GM21447 (cell line): ENCODE data around the gene PEX10.

ENCODE experiments used
- ATAC-seq: cut with Tn5 transposase; IDR thresholded peaks from one replicate; pipeline ENCODE4 v1.9.1; 2021; ENCODE audit not compliant: unreplicated experiment

The PEX10 gene

DNA sequence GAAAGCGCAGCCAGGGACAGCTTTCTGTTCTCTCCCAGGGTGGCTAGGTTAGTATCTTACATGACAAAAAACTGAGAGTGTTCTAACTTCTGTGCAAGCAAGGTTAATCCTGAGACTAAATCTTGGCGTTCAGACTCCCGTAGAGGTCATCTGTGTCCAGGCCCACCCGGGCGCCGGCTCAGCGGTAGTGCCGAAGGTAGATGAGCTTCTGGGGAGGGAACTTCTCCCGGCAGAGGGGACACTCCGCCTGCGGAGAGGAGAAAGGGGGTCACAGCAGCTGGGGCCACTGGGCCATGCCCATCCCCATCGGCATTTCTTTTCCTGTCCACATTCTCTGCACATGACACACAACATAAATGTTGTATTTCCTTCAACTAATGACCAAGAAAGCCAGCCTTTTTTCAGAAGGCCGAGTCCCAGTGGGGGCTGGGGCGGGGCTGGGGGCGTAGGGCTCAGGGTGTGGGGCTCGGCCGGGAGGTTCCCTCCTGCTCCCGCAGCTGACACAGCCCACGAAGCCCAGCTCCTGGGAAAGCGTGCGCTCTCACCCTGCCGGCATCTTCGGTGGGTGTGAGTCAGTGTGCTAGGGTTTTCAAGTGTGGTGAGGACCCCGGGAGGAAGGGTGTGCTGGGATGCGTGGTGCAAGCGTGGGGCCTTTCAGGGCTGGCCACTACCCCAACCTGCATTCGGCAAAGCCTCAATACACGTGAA is 6.6 kb downstream of the PEX10 start:
- no peak for ATAC-seq

DNA sequence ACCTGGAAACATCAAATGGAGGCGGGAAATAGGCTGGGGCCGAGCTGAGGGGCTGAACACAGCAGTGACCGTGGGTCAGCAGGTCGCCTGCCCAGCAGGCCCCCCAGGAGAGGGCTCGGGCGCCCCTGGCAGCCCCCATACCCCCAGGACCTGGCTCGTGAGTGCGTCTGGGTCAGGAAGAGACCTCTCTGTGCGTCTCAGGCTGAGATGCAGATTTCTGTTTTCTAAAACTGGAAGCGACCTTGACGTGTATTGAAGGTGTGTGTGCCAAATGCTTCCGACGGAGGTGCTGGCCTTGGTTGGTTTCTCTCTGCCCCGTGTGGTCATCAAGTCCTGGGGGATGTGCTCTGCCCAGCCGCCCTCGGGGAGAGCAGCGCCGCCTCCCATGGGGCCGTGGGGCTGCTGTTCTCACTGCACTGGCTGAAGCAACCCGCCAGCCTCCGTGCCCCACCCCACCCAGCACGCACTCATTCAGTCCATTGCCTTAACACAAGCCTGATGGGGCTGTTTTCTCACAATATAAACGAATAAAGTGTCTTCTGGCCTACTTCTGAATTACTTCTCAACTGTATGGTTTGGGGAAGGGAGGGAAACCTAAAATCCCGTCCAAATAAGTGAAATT is 7.4 kb downstream of the PEX10 start:
- no peak for ATAC-seq

DNA sequence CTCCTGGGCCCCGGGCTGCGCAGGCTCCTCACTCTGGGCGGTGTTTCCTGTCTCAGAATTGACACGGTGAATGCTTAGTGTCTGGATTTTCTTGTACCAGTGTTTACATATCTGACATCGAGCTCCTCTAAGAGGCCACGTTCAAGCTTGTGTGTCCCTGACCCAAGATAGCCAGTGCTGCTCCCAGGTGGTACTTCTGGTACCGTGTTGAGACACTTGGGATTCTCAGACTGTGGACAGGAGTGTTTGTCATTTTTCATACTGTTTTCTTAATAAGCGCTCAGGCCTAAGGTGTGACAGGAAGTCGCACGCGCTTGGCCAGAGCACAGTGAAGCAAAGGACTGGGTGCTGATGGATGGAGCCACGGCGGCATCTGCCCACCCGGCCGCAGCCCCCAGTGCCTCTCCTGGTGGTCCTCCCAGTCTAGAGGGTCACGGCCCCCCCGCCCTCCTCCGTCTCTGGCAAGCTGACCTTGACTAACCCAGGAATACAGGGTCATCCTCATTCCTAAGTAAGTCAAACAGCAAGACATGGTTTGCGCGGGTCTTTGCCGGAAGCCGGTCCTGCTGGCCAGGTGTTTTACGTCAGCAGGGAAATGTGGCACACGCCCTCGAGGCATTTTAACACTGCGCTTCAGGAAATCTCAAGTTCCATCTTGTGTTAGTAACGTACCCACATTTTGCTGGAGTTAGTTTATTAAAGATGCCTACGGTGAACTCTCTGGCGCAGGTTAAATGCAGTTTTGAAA is 8.0 kb downstream of the PEX10 start:
- no peak for ATAC-seq

DNA sequence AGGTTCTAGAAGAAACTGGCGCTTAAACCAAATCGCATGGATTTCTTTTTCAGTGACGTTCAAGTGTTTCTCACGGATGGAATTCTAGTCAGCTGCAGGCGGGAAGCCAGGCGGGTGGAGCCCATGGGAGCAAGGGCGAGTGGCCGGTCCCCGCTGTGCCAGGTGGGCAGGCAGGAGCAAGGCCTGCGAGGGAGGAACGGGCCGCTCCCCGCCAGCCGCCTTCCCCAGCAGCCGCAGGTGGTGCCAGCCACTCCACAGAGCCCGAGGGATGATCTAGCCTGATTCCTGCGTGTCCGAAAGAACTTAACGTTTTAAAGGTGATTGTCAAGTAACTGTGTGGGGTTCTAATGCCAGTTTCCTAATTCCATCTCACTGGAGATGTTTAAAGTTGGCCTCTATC is 9.1 kb downstream of the PEX10 start:
- no peak for ATAC-seq

DNA sequence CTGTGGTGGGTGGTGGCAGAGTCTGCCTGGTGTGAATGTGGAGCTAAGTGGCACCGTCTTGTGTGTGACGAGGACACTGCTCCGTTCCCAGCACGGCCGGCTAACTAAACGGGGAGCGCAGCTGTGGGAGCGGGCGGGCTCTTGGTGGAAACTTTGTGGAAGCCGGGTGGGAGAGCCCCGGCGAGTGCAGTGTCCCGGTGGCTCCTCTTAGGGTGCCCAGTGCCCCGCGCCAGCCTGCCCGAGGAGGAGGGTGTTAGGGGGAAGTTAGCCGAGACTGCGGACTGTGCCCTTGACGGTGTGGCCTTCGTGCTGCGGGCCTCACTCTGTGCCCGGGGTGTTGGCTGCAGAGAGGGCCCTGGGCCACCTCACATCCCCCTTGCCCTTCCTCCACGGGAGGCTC is 9.9 kb downstream of the PEX10 start:
- ATAC-seq, result no peak

DNA sequence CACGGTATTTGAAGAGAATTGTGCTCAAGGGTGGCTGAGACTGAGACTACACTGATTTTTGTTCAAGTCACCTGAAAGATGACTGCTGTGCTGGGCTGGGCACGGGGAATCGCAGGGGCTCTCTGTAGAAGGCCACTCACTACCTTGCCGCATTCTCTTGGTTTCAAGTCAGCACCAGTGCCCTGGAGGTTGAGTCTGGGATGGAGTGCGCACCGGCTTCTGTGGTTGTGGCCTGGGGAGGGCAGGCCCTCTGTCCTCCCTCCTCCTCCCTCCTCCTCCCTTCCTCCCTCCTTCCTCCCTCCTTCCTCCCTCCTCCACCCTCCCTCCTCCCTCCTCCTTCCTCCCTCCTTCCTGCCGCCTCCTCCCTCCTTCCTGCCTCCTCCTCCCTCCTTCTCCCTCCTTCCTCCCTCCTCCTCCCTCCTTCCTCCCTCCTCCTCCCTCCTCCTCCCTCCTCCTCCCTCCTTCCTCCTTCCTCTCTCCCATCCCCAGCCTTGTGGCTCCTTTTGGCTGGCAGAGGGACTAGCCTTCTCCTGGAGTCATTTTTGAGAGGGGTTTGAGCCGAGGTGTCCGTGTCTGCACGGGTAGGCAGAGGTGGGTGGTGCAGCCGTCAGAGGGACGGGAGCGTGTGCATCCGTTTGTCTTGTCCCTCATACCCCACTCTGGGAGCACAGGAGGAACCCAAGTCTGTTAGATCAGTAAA is 11.3 kb downstream of the PEX10 start:
- ATAC-seq, result no peak

DNA sequence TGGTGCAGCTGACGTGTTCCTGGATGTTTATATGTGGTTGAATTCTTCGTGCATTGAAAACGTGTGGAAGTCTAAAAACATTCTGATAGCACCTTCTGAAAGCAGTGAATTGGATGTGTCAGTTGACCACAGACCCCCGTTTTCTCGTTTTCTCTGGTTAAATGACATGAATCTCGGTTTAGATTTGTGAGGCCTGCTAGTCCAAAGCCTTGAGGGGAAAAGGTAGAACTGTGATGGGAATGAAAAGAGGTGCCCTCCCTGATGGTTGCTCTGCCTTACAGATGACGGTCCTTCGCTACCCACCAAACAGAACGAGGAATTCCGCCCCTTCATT is 11.8 kb downstream of the PEX10 start:
- ATAC-seq, result no peak

DNA sequence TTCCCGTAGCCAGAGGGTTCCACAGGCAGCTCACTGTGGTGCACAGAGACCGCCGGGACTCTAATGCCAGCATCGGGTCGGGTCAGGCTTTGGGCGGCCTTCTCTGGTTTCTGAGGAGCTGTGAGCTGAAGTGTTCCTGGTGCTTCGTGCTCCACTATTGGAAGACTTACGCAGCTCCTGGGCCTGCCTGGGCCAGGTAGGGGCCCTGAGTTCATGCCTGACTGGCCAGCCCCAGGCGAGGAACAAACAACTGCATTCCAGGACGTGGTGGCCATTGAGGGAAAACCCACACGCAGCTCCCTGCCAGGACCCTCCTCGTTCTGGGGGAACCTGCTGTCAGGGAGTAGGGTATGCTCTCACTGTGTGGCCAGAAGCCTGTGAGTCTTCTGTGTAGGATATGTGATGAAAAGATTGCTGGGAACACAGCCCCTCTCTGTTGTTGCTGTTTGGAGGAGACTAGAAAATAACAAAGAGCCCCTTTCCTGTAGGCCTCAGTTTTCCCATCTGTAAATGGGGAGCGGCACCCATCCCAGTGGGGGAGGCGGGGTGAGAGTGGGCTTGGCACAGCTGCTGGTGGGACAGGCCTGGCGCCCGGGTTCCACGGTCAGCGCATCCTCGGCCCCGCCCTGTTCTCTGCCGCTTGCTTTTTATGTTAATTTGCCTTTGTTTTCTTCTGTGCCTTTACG is 12.3 kb downstream of the PEX10 start:
- no peak for ATAC-seq

DNA sequence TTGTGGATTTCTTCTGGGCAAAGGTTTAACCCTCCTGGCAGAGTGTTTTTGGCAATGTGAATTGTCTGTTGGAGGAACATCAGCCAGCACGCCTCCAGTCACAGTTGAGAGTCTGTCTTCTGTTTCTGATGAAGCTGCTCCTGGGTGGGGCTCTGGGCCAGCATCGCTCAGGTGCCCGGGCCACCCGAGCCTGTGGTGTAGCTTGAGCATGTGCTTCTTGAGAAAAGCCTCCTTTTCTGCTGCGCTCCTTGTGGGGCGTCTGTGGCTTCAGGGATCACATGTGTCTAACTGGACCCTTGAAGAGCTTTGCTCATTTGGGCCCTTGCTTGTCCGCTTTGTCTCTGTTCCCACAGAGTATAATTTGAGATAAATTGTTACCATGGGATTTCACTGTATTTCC is 13.5 kb downstream of the PEX10 start:
- no peak for ATAC-seq

DNA sequence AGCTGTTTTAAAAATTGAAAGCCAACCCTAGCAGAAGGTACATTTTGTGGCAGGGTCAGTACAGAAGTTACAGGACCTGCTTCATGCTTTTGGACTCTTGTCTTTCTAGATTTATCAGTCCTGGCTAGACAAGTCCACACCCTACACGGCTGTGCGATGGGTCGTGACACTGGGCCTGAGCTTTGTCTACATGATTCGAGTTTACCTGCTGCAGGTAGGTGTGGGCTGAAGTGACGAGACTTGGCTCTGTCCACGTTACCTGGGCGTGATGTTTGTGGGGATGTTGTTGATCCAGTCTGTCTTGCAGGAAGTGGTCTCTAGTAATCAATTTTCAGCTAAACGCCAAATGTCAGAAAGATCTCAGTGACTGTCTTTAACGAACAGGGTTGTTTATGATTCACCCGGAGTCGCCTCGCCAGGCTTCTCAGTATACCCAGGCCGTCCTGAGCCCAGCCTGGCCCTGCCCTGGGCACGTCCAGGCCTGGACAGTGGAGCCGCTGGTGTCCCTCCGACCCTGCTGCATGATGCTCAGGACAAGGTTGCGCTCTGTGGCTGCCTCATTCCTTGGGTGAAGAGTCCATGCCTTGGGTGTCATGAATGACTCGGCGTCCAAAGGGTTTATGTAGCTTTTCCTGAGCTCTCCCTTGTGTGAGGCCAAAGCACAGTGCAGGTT is 15.2 kb downstream of the PEX10 start:
- ATAC-seq, result no peak

DNA sequence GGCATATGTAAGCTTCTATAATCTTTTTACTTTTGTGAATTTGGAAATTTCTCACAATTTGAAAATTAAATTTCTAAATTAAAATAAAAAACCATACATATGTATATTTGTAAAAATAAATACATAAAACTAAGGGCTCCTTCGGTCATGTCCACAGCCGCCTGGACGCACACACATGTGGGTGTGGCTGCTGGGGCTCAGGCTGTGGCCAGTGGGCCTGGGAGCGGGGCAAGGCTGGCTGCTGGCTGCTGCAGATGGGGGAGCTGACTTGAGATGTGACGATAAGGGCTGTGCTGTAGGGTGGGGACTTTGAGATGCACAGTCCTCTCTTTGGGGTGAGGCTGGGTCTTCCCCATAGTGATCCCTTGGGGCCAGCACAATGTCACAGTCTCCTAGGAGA is 15.9 kb downstream of the PEX10 start:
- ATAC-seq, result no peak

DNA sequence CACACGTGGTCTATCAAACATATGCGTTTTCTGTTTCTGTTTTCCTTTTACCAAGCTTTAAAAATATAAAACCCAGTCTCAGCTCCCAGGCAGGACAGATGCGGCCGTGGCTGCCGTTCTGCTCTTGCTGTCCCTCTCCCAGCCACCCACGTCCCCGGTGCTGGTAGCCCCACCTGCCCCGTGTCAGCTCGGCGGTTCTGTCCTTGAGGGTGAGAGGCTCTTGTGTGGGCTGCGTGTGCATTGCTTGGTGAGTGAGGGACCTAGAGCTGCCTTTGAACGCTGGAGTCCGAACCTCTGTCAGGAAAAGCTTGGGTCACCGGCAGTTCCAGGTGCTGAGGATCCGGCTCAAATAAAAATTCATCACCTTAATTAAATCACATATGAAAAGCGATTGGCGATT is 16.3 kb downstream of the PEX10 start:
- no peak for ATAC-seq

DNA sequence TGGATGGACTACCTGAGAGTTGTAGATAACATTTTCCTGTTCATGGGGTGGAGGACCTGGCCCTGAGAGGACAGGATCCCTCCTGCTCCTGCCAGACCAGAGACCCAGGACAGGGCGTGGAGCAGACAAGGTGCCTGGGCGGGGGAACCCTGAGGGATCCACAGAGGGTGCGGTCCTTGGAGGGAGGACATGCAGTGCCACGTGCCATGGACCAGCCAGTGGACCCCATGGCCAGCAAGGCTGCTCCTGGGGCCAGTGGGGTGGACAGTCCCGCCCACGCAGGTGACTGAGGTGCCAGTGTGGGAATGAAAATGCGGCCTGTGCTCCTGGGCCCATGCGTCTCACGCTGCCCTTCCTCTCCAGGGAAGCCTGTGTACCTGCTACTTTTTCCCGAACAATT is 17.1 kb downstream of the PEX10 start:
- no peak for ATAC-seq

DNA sequence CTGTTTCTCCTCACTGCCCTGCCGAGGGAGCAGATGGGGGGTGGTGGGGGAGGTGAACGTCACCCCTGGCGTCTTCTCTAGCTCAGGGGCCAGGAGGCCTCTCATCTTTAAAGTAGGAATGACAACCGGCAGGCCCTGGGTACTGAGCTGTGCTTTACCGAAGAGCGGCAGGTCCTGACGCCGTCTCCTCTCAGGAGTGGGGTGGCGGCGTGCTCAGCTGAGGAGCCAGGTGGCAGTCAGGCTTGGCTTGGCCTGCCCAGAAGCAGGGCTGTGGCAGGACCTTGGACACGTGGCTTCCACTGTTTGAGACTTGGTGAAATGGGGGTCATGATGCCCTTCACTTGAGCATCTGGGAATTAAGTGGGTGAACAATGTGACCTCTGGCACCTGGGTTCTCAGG is 17.6 kb downstream of the PEX10 start:
- ATAC-seq, result no peak

DNA sequence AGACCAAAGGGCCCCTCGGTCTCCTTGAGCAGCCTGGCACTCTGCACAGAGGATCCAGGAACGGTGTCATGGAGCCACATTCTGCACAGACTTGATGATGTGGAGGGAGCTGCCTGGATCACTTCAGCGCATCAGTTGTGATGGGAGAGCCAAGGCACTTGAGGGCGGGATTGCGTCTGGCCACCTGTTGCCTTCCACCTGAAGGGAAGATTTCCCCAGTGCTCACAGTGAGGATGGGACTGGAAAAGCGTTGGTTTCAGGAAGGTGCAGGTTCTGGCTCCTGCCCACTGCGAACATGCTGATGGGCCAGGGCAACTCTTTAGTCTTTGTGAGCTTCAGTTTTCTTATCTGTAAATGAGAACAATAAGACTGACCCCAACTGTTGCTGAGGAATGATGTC is 18.1 kb downstream of the PEX10 start:
- ATAC-seq, result no peak

DNA sequence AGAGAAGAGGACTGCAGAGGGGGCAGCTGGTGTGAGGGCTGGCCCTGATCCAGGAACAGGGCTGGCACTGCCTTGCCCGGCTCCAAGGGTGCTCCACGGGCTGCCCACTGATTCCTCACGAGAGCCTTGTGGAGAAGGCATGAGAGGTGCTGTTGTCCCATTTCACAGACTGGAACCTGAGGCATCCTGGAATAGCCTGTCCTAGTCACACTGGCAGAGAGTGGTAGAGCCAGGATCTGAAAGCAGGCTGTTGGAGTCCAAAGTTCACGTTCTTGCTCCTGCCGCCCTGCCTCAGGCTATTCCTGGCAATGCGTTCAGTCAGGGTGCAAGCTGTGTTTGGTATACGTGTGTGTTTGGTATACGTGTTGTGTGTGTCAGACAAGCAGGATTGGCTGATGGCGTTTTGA is 18.9 kb downstream of the PEX10 start:
- ATAC-seq, result no peak

DNA sequence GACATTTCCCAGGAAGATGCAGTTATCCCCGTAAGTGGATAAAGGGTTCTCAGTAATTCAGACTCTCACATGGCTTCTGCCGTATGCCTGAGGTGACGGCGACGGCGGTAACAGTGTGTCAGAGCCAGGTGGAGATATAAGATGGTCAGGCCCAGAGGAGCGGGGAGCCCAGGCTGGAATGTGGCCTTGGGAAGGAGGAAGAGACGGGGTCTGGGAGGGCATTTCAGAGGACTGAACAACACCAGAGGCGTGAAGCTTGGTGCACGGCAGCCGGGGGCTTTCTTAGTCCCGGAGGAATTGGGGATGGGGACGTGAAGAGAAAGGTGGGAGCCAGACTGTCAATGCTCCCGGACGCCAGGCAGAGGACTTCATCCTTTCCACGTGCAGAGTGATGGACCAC is 19.7 kb downstream of the PEX10 start:
- no peak for ATAC-seq

DNA sequence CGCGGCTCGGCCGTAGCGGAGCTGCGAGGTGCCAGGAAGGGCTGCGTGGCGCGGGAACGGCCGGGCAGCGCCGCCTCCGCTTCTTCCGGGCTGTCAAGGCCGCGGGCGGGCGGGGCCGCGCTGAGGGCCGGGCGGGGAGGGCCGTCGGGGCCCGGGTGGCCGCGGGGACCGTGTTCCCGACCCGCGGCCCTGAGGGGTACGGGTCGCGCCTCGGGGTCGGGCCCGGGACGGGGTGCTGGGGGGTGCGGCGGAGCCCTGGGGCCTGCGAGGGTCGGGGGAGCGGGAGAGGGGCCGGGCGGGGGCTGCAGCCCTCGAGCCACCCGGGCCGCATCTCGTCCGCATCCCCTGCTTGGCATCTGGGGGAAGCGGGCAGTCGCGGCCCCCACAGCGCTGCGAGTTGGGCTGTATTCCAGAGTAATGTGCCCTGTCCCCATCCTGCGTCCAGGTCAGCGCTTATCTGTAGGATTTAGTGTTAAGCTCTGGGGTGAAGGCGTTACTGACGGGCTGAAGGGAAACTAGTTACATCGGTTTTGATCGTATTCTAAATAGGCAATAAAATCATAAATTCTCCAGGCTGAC is 20.3 kb downstream of the PEX10 start:
- peak; percentile 14 for ATAC-seq

DNA sequence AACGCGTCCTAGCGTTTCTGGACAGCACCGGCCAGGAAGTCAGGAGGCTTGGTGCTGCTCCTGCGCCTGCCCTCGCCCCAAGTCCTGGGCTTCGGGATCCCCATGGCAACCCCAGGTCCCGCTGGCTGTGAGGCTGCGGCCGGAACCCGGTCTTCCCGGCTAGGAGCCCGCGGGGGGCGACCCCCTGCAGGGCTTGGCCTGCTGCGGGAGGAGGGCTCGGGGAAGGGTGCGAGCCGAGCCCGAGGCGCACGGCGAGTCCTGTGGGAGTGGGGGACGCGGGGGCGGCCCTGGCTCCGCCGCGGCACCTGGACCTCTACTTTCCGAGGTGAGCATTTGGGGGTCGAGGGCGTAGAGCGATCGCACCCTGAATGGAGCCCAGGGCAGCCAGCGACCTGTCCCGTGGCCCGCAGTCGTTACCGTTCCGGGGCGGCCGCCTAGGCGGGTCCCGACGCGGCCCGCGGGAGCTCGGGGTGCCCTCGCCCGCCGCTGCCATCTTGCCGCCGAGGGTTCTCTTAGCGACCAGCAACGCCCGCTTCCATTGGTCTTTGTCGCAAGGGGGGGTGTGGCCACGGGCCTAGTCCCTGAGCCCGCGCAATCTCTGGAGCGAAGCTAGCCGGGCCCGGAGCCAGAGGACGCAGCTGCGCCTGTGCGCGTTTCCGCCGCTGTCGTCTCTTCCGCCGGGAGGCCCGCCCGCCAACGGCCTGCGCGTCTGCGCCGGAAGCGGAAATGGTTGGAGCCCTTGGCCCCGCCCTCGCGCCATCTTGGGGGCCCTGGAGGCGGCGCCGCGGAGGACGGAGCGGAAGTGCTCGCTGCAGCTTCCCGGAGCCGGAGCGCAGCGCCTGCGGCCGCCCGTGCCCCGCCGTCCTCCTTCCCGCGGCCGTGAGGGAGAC is 21.1 kb downstream of the PEX10 start, which contains the start of the genes MORN1 and RER1:
Gene MORN1, minus strand, starts transcription at position 514 of the 890 bp plus-strand sequence. Its CDS starts 21 bp downstream, at position 493.
Gene RER1, plus strand, starts transcription at position 801 of the 890 bp plus-strand sequence. CDS start 3,950 bp downstream, outside the sequence.
- peak; percentile 80 for ATAC-seq
